Natural killer cell (primary cell): ENCODE measurements around the gene ITGB2. TPM values are rescaled to one million over a fixed set of nuclear protein-coding genes. Genes with fewer than 3 reads are reported as not detected.
A peak's percentile ranks its signal among the peaks of the same experiment; 100 is the strongest.

Experiments used
- ATAC-seq, 3 donors: fragments of 150-1000 bp in 2 of 3; fragments of 200-7000 bp in 1 of 3; cut with Tn5 transposase; 1 replicate in 1 of 3; 2 replicates in 2 of 3; pipeline ENCODE4 v1.10.0; 2021; ENCODE audit warnings: mild to moderate bottlenecking in 2 of 3, moderate library complexity in 2 of 3
- DNase-seq, 2 donors: peaks; one replicate each; pipeline versions ENCODE4 v3.0.0 to v3.0.0-alpha.2; 2013 to 2021; ENCODE audit warnings: mixed read lengths in 1 of 2
- H3K27ac ChIP-seq: one replicate; pipeline ENCODE4 v1.5.1; 2013; ENCODE audit warnings: mild to moderate bottlenecking, low read length
- H3K27me3 ChIP-seq: one replicate; pipeline ENCODE4 v1.6.1; 2013; ENCODE audit warnings: low read length; ENCODE audit not compliant: control insufficient read depth, insufficient read depth
- H3K36me3 ChIP-seq: one replicate; pipeline ENCODE4 v1.6.1; 2013; ENCODE audit warnings: low read length; ENCODE audit not compliant: control insufficient read depth, insufficient read depth
- H3K4me1 ChIP-seq: one replicate; pipeline ENCODE4 v1.6.1; 2013; ENCODE audit warnings: low read length; ENCODE audit not compliant: control insufficient read depth, insufficient read depth
- H3K4me3 ChIP-seq: one replicate; pipeline ENCODE4 v1.5.1; 2013; ENCODE audit warnings: low read length
- H3K9me3 ChIP-seq: one replicate; pipeline ENCODE4 v1.6.1; 2013; ENCODE audit warnings: low read length; ENCODE audit not compliant: control insufficient read depth, insufficient read depth
- H3K27ac Mint-ChIP-seq, 2 donors: one replicate each; pipeline ENCODE4 v1.8.0; 2022; ENCODE audit warnings: mild to moderate bottlenecking in 2 of 2, mixed read lengths in 2 of 2, moderate library complexity in 1 of 2
- H3K27me3 Mint-ChIP-seq, 2 donors: one replicate each; pipeline ENCODE4 v1.8.0; 2022; ENCODE audit warnings: low read depth in 2 of 2, mixed read lengths in 2 of 2
- H3K36me3 Mint-ChIP-seq: one replicate; pipeline ENCODE4 v1.8.0; 2022; ENCODE audit warnings: mixed read lengths
- H3K4me1 Mint-ChIP-seq, 2 donors: one replicate each; pipeline ENCODE4 v1.8.0; 2022; ENCODE audit warnings: mixed read lengths in 2 of 2
- H3K4me3 Mint-ChIP-seq: one replicate; pipeline ENCODE4 v1.8.0; 2022; ENCODE audit warnings: mild to moderate bottlenecking, moderate library complexity, mixed read lengths
- H3K9me3 Mint-ChIP-seq, 2 donors: one replicate each; pipeline ENCODE4 v1.8.0; 2022; ENCODE audit warnings: mixed read lengths in 2 of 2
- CTCF ChIP-seq: fragments of 200-600 bp; IDR thresholded peaks from one replicate; pipeline ENCODE4 v1.8.0; 2022; ENCODE audit warnings: antibody characterized with exemption
- WGBS: methylation state at CpG from one replicate; pipeline ENCODE4 v1.1.7; 2013; ENCODE audit warnings: missing lambda C conversion rate; ENCODE audit not compliant: insufficient coverage; 5-methylcytosine and 5-hydroxymethylcytosine counted together
- intact Hi-C: fragments of 100-400 bp; cut with micrococcal nuclease; formaldehyde crosslinking; loops from one replicate; pipeline ENCODE4 v1.14.2; 2022
- total RNA-seq, 4 donors: library from RNA; stranded (reverse); fragments of 120-200 nt in 1 of 4; gene quantifications; one replicate each; pipeline versions ENCODE4 v1.2.3 to v1.2.4, GENCODE V29; 2013 to 2022

The ITGB2 gene
- total RNA-seq, result 1,000 to 10,000 TPM; 1,223 to 1,393 (median 1,250) TPM
- 806 TPM for total RNA-seq (2013)

DNA sequence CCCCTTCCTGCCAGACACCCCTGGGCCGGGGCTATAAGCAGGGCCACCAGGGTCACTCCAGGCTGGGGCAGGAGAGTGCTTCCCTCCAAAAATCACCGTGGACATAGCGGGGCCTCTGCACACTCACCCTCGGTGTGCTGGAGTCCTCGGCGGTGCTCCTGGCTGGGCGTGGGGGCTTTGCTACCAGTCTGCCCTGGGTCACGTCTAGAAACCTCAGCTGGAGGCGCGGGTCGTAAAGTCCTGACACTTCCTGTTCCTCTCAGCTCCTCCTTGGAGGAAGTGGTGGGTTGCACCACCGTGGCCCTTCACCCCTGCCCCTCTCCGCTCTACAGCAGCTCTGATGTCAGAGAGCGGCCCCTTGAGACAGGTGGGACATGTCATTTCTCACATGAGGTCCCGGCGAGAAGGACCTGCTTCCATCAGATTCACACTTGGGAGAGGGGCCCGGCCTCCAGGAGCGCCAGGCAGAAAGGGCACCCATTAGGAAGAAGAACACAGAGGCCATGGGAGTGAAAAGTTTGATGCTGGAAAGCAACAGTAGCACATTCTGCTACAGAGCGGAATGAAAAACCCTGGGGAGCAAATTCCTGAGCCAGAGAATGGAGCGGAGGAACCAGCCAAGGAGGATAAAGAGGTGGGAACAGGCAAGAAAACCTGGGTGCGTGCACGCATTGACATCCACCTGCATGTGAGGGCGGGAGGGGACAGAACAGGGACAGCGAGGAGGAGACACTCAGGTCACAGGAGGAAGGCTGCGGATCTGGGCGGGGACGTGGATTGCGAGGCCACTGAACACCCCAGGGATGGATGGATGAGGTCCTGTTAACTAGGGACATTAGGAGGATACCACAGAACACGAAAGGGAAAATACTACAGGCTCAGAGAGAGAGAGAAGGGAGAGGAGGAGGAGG is at the start of gene ITGB2:
TSS of gene ITGB2 (minus strand) at position 206 of the 911 bp plus-strand sequence. CDS start 10,117 bp downstream, outside the sequence.
- Mint-ChIP-seq H3K27me3 (no peaks in the 10 kb centered on the region), H3K9me3 (no peaks in the 10 kb centered on the region), H3K4me1 (peaks cover 77 to 95% of the 10 kb centered on the region in 2 donors), H3K27ac (peak within 1 kb of the TSS; percentile 92 to 98), H3K4me3 (peak within 1 kb of the TSS; percentile 92), H3K36me3 (no peaks in the 10 kb centered on the region)
- ATAC-seq (peak; percentile 60 to 86 (median 72)), DNase-seq (peak; percentile 54 to 76)
- Histone ChIP-seq H3K27me3 (no peaks in the 10 kb centered on the region), H3K36me3 (peaks cover 22% of the 10 kb centered on the region), H3K27ac (peak within 1 kb of the TSS; percentile 78), H3K4me1 (peaks cover 78% of the 10 kb centered on the region), H3K4me3 (peak within 1 kb of the TSS; percentile 99), H3K9me3 (no peaks in the 10 kb centered on the region)
- no peak for TF ChIP-seq CTCF
- intact Hi-C loops, result loop anchor here (10.0 kb wide), 1 partner anchor 546 kb away; no protein-coding TSS in a partner anchor
- WGBS, result 26% methylated on average over 29 of the region's 29 CpGs

DNA sequence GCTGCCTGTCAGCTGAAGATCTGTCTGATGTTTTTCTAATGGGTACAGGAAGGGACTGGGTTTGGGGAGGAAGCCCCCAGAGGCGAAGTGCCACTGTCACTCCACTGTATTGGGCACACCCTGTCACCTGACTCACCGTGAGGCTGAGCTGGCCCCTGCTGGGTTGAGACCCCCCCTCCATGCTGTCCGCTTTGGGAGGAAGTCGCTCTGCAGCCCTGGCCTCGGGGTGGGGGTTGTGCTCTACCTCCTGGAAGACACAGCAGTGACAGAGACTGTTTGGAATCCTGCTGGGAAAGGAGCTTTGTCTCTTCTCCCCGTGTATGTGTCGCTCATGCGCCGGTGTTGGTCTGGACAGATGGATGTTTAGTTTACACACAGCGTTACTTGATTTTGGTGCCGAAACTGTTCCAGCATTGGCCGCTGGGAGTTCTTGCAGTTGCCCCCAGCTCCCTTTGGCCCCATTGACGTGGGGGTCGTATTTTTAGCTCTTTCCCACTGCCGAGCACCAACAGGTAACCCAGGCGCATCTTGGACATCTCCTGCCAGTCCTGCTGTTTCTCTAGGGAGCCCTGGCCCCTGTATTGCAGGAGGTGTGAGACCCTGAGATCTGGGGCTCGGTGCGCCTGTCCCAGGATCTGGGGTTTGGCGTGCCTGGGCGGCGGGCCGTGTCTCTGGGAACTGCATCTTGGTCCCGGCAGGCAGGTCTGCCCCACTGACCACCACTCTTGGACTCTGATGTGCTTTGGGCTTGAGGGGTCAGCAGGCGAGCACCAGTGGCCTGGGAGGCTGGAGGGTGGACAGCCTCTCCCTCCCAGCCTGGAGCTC is 49.4 kb upstream of the ITGB2 start:
- Histone ChIP-seq H3K27ac (peak overlapping the region; percentile 77), H3K4me3 (peak overlapping the region; percentile 26), H3K36me3 (peaks cover 9% of the 10 kb centered on the region), H3K27me3 (no peaks in the 10 kb centered on the region), H3K9me3 (no peaks in the 10 kb centered on the region), H3K4me1 (peaks cover 64% of the 10 kb centered on the region)
- peak in 1 of 2 donors; percentile 13 for DNase-seq
- ATAC-seq, result peak; percentile 69 to 79 (median 73)
- Mint-ChIP-seq H3K27ac (peak overlapping the region; percentile 87), H3K4me3 (peak overlapping the region; percentile 87), H3K27me3 (no peaks in the 10 kb centered on the region), H3K4me1 (peaks cover 44 to 55% of the 10 kb centered on the region in 2 donors), H3K36me3 (no peaks in the 10 kb centered on the region), H3K9me3 (no peaks in the 10 kb centered on the region)
- 73% methylated on average over 24 of the region's 24 CpGs for WGBS
- TF ChIP-seq CTCF, result no peak
- intact Hi-C loops, result no loop called here

GRCh38 chr21:44969066-44969670 is 48.5 kb upstream of the ITGB2 start:
- no peak for TF ChIP-seq CTCF
- intact Hi-C loops, result no loop called here
- peaks cover 74% of the 10 kb centered on the region for H3K4me1 ChIP-seq
- peaks cover 6% of the 10 kb centered on the region for H3K36me3 ChIP-seq
- peak overlapping the region; percentile 87 for H3K27ac Mint-ChIP-seq
- no peaks in the 10 kb centered on the region for H3K9me3 ChIP-seq
- peak overlapping the region; percentile 77 for H3K27ac ChIP-seq
- no peaks in the 10 kb centered on the region for H3K27me3 ChIP-seq
- H3K9me3 Mint-ChIP-seq, result no peaks in the 10 kb centered on the region
- H3K27me3 Mint-ChIP-seq, result no peaks in the 10 kb centered on the region
- peak overlapping the region; percentile 26 for H3K4me3 ChIP-seq
- ATAC-seq (no peak), DNase-seq (no peak)
- peaks cover 49 to 64% of the 10 kb centered on the region in 2 donors for H3K4me1 Mint-ChIP-seq
- 85% methylated on average over 20 of the region's 20 CpGs for WGBS
- peak overlapping the region; percentile 87 for H3K4me3 Mint-ChIP-seq
- no peaks in the 10 kb centered on the region for H3K36me3 Mint-ChIP-seq
